Measurements from ENCODE around the gene COP1.
"Not testable (repeated sequence)": the region's sequence is repeated elsewhere in the genome, so short reads cannot be mapped to it uniquely, and the experiment has no call there.

Gene COP1

DNA sequence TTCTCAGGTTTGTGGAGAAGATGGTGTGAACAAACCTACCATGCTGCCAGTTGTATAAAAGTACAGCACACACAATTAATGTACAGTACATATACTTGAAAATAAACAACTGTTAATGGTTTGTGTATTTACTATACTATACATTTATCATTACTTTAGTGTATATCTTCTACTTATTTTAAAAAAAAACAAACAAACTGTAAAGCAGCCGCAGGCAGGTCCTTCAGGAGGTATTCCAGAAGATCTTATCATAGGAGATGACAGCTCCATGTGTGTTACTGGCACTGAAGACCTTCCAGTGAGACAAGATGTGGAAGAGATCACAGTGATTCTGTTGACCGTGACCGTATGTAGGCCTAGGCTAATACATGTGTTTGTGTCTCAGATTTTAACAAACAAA lies 155.7 kb downstream of the COP1 start:
- no peak for FAIRE-seq

DNA sequence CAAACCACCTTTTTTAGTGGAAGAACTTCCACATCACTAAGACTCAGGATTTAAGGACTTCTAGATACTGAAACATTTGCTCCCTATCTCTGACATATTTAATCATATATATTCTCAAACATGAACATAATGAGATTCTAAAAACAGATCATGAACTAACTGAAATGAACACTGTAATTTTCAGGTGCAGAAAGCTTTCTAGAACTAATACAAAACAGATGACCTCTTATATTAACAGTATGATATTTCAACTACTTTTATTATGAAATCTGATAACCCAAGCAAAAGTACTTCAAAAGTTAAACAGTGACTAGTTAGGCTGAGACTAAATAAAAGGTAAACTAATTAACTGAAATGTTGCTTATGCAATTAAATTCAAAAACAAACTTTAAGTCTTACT lies 157.5 kb downstream of the COP1 start:
- FAIRE-seq (no peak), DNase-seq (ENCODE audit: insufficient read length, low spot score) (no peak)

More for the DNA sequence above, 155.7 kb downstream of the COP1 start:
- no peak for DNase-seq (ENCODE audit: insufficient read length, low spot score)

DNA sequence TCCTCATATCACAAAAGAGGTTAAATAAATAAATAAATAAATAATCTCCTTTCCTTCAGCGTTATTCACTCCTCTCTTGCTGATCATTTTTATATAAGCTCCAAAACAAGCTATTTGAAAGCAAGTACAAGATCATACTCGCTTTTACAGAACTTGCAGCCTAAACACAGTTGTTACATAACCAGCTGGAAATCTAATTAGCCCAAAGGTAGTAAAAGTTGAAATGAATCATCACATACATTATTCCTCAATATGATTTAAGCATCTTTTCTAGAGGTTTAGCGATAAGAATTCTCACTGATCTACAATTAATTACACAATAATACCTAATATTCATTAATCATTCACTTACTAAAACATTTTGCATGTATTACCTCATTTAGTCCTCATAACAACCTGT lies 160.2 kb downstream of the COP1 start:
- FAIRE-seq (no peak), DNase-seq (ENCODE audit: insufficient read length, low spot score) (no peak)

DNA sequence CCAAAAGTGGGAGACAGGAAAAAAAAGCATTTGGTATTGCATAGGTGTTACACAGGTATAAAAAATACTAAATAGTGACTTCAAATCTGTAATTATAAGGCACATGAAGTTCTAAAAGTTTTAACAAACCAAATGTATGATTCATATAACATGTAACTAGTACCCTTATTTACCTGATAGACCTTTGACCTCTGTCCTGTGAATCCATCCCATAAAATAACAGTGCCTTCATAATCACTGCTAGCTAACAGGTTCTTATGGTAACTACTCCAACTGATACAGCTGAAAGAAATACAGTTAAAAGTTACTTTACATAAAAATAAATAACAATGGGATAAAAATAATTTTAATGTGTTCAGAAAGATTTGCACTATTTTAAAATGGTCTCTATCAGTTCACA lies 163.5 kb downstream of the COP1 start:
- DNase-seq (ENCODE audit: insufficient read length, low spot score) (no peak), FAIRE-seq (no peak)

DNA sequence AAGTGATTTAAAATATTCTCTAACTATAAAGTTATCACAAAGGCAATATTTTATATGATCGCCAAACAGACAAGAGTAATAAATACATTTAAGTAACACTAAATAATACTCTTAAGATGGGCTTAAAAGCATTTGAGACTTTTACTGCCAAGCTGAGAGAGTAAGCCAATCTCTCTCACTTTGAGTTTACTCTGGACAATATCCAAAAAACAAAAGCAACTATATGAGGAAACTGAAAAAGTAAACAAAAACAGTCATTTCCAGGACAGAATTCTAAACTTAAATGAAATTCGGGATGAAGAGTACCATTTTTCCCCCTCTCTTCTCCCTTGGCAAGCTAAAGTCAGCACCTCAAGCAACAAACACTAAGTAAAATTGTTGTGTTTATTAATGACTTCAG lies 173.2 kb downstream of the COP1 start:
- DNase-seq (ENCODE audit: insufficient read length, low spot score) (no peak), FAIRE-seq (no peak)

DNA sequence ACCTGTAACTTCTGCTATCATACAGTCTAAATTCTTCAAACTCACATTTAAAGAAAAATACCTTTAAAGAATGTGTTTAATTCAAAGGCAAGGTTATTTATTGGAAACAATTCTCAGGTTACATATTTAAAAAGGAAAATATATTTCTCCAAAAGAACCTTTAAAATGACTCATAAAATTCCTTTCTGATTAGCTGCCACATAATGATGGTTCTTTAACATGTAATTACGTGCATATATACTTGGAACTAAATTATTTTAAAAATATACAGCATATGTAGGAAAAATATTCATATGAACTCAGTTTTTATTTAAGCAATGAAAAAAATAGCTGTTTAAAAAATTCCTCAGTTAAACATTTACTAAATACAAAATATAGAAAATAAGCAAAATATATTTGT lies 173.6 kb downstream of the COP1 start:
- no peak for FAIRE-seq
- DNase-seq (ENCODE audit: insufficient read length, low spot score) = no peak

DNA sequence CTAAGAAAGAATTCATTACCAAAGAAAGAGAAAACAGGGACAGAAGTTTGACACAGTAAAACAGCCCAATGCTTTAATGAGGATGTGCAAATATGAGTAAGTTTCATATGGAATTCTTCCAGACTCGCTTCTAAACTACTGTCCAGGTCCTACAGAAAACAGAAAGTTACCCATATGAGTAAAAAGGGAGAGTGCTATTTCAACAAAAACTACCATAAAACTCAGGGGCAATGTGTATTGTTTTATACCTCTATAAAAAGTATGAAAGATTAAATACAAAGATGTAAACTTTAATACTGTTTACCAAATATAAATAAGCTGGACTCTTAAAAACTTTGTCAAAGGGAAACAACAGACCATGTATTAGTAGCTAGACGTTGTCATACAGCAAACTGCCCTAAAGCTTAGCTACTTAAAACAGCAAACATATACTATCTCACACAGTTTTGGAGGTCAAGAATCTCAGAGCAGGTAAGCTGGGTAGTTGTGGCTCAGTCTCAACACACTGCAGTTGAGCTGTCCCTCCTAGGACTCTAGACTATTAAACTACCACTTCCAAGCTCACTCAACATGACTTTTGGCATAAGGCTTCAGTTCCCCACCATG lies 174.9 kb downstream of the COP1 start:
- no peak for DNase-seq (ENCODE audit: insufficient read length, low spot score)

DNA sequence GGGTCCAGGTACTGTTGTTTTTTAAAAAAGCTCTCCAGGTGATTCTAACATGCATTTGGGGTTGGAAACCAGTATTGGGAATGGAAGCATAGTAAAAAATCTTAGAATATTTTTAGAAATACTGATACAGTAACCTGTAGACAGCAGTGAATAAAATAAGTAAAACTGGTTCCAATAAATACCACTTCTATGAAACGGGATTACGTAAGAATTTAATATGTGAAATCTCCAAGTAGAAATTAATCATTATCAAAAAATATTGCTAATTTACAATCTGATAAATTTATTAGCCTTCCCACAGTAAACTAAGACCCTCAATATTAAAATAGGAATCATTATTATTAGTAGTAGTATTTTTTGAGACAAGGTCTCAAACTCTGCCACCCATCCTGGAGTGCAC lies 177.5 kb downstream of the COP1 start:
- DNase-seq (ENCODE audit: insufficient read length, low spot score) (no peak), FAIRE-seq (no peak)

More for the DNA sequence above, 174.9 kb downstream of the COP1 start:
- no peak for FAIRE-seq

DNA sequence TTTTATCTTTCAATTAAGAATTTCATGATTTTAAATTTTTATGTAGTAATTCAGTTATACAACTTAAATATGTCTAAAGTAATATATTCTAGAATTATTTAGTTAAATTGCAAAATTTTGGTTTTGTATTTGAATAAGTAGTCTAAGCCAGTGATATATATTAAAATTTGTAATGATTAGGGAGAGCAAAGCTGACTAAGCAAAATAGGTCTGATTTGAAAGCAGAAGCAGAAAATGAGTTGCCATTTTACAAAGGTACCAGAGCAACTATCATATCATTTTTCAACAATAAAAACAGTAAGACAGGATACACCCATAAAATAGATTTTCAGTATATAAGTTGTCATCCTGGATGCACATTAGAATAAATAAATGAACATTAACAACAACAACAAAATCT lies 177.9 kb downstream of the COP1 start:
- DNase-seq (ENCODE audit: insufficient read length, low spot score) = no peak
- FAIRE-seq = no peak

DNA sequence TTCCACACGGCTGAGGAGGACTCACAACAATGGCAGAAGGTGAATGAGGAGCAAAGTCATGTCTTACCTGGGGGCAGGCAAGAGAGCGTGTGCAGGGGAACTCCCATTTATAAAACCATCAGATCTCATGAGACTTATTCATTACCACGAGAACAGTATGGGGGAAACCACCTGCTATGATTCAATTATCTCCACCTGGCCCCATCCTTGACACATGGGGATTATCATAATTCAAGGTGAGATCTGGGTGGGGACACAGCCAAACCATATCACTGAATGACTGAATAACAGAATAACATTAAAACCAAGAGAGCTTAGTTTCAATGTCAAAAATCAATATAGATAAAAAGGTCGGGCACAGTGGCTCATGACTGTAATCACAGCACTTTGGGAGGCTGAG lies 179.2 kb downstream of the COP1 start:
- not testable (repeated sequence) for DNase-seq (ENCODE audit: insufficient read length, low spot score); FAIRE-seq

DNA sequence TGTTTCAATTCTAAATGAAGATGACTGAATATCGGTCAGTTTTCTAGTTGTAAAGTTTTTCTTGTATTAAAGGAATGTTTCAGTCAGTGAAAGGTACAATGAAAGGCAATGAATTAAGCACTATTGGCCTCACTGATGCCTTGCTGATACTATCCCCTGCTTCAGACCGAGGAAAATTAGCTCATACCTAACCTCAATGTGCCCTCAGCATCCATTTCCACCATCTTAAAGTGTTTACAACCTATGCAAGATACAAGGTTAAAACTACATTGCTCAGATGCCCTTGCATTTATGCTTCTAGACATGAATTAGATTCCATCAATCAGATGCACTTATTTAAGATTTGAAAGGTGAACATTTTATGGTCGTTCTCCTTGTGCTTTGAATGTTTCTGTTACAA lies 184.5 kb downstream of the COP1 start:
- FAIRE-seq (no peak), DNase-seq (ENCODE audit: insufficient read length, low spot score) (no peak)

DNA sequence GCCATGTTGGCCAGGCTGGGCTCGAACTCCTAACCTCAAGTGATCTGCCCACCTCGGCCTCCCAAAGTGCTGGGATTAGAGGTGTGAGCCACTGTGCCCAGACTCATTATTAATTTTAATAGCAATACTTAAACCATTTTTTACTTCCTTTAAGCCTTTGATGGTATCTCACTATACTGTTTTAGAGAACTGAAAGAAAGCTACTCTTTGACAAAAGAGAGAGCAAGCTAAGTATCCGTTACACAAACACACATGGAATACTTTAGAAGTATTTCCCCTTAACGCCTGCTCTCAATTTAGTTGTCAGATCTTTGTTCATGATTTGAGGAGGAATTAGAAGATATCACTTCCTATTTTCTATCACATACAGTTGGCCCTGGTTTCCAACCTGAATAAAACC lies 189.4 kb downstream of the COP1 start:
- no peak for FAIRE-seq
- DNase-seq (ENCODE audit: insufficient read length, low spot score) = no peak

DNA sequence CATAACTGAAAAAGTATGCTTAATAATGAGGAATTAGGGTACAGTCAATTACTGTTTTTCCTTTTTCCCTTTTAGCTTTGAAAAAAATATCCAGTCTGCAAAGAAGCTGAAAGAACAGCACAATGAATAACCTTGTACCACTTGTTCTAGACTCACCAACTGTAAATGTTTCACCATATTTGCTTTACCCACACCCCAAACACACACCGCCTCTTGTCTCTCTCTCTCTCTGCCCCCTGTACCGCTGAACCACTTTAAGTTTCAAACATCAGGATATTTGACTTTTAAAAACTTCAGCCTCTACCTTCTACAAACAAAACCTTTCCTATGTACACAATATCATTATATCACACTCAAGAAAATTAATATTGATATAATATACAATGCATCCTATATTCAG lies 197.1 kb downstream of the COP1 start:
- no peak for DNase-seq (ENCODE audit: insufficient read length, low spot score)
- FAIRE-seq = no peak

DNA sequence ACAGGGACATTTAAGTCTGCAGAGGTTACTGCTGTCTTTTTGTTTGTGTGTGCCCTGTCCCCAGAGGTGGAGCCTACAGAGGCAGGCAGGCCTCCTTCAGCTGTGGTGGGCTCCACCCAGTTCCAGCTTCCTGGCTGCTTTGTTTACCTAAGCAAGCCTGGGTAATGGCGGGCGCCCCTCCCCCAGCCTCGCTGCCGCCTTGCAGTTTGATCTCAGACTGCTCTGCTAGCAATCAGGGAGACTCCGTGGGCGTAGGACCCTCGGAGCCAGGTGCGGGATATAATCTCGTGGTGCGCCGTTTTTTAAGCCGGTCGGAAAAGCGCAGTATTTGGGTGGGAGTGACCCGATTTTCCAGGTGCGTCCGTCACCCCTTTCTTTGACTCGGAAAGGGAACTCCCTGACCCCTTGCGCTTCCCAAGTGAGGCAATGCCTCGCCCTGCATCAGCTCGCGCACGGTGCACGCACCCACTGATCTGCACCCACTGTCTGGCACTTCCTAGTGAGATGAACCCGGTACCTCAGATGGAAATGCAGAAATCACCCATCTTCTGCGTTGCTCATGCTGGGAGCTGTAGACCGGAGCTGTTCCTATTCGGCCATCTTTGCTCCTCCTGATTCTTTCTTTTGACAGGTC lies 199.2 kb downstream of the COP1 start:
- not testable (repeated sequence) for DNase-seq (ENCODE audit: insufficient read length, low spot score); FAIRE-seq

DNA sequence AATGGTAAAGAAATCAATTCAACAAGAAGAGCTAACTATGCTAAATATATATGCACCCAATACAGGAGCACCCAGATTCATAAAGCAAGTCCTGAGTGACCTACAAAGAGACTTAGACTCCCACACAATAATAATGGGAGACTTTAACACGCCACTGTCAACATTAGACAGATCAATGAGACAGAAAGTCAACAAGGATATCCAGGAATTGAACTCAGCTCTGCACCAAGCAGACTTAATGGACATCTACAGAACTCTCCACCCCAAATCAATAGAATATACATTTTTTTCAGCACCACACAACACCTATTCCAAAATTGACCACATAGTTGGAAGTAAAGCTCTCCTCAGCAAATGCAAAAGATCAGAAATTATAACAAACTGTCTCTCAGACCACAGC lies 212.4 kb downstream of the COP1 start:
- FAIRE-seq; DNase-seq (ENCODE audit: insufficient read length, low spot score): not testable (repeated sequence)

DNA sequence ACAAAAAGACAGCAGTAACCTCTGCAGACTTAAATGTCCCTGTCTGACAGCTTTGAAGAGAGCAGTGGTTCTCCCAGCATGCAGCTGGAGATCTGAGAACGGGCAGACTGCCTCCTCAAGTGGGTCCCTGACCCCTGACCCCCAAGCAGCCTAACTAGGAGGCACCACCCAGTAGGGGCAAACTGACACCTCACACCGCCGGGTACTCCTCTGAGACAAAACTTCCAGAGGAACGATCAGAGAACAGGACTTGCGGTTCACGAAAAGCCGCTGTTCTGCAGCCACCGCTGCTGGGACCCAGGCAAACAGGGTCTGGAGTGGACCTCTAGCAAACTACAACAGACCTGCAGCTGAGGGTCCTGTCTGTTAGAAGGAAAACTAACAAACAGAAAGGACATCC lies 214.3 kb downstream of the COP1 start:
- DNase-seq (ENCODE audit: insufficient read length, low spot score); FAIRE-seq: not testable (repeated sequence)

DNA sequence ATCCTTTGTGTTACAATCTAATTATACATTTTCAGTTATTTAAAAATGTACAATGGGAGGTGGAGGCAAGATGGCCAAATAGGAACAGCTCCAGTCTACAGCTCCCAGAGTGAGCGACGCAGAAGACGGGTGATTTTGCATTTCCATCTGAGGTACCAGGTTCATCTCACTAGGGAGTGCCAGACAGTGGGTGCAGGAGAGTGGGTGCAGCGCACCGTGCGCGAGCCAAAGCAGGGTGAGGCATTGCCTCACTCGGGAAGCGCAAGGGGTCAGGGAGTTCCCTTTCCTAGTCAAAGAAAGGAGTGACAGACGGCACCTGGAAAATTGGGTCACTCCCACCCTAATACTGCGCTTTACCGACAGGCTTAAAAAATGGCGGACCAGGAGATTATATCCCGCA lies 214.9 kb downstream of the COP1 start:
- FAIRE-seq = not testable (repeated sequence)

DNA sequence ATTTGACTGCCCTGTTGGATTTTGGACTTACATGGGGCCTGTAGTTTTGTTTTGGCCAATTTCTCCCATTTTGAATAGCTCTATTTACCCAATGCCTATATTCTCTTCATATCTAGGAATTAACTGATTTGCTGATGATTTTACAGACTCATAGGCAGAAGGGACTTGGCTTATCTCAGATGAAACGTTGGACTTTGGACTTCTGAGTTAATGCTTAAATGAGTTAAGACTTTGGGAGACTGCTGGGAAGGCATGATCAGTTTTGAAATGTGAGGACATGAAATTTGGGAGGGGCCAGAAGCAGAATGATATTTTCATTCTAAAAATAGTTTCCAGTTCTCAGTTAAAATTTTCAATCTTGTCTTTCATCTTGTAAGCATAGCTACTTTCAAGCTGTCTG lies 222.3 kb downstream of the COP1 start:
- DNase-seq (ENCODE audit: insufficient read length, low spot score) (no peak), FAIRE-seq (no peak)

More for the DNA sequence above, 214.9 kb downstream of the COP1 start:
- DNase-seq (ENCODE audit: insufficient read length, low spot score) = not testable (repeated sequence)

DNA sequence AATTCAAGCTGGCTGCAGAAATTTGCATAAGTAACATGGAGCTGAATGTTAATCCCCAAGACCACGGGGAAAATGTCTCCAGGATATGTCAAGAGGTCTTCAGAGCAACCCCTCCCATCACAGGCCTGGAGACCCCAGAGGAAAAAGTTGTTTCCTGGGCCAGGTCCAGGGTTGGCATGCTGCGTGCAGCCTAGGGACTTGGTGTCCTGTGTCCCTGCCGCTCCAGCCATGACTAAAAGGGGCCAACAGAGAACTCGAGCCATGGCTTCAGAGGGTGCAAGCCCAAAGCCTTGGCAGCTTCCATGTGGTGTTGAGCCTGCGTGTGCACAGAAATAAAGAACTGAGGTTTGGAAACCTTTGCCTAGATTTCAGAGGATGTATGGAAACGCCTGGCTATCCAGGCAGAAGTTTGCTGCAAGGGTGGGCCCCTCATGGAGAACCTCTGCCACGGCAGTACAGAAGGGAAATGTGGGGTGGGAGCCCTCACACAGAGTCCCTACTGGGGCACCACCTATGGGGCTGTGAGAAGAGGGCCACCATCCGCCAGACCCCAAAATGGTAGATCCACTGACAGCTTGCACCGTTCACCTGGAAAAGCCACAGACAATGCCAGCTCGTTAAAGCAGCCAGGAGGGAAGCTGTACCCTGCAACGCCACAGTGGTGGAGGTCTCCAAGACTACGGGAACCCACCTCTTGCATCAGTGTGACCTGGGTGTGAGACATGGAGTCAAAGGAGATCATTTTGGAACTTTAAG lies 222.9 kb downstream of the COP1 start:
- DNase-seq (ENCODE audit: insufficient read length, low spot score) = no peak
- FAIRE-seq = no peak

DNA sequence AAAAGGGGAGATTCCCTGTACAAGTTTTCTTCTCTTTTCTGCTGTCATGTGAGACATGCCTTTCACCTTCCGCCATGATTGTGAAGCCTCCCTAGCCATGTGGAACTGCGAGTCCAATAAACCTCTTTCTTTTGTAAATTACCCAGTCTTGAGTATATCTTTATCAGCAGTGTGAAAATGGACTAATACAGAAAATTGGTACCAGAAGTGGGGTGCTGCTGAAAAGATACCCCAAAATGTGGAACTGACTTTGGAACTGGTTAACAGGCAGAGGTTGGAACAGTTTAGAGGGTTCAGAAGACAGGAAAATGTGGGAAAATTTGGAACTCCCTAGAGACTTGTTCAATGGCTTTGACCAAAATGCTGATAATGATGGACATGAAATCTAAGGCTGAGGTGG lies 223.7 kb downstream of the COP1 start:
- DNase-seq (ENCODE audit: insufficient read length, low spot score); FAIRE-seq: not testable (repeated sequence)

DNA sequence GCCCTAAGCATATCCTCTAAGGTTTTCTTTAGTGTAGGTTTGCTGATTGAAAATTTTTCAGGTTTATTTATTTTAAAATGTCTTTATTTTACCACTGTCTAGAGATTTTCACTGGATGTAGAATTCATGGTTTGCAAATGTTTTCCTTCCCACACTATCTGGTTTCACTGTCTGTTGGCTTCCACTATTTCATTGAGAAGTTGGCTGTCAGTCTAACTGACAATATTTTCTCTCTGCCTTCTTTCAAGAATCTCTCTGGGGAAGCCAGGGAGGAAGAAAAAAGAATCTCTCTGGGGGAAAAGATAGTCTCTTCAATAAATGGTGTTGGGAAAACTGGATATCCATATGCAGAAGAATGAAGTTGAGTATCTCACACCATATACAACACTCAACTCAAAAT lies 226.0 kb downstream of the COP1 start:
- DNase-seq (ENCODE audit: insufficient read length, low spot score) (no peak), FAIRE-seq (no peak)

DNA sequence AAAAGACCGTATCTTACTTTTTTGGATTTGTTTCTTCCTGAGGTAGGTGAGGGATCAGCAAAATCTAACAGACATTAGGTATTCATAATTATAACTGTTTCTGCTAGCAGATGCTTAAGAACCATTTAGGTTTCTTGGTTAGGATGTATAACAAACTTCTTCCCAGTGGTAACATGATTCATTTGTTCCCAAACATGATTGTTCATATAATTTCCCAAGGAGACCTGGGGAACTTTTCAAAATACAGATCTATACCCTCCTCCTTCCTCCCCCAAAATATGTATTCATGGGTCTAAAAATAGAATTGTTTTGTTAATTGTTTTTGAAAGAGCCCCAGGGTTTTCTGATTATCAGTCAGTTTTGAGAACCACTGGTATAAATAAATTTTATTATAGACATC lies 228.2 kb downstream of the COP1 start:
- DNase-seq (ENCODE audit: insufficient read length, low spot score) = no peak

More for the DNA sequence above, 228.2 kb downstream of the COP1 start:
- FAIRE-seq = no peak

Data from GM19239 (cell line).